ENCODE measurements around the gene AKAP11.

- TF ChIP-seq CTCF (IDR thresholded peaks at IDR 0.05; ENCODE audit: borderline replicate concordance, extremely low read depth, low read length, poor library complexity, severe bottlenecking), result no peak
- no peak for TF ChIP-seq EZH2 (IDR thresholded peaks at IDR 0.05; ENCODE audit: borderline replicate concordance, low read depth, low read length, severe bottlenecking)
Observed at GRCh38 chr13:42275098-42275471, 3.1 kb downstream of the AKAP11 start.

Data from DND-41 (cell line).